GM19463 (cell line): ENCODE results near the gene BAHD1.

Experiments used
- ATAC-seq: cut with Tn5 transposase; IDR thresholded peaks from one replicate; pipeline ENCODE4 v1.9.1; 2021; ENCODE audit warnings: mild to moderate bottlenecking, moderate library complexity; ENCODE audit not compliant: unreplicated experiment

BAHD1 gene

GRCh38 chr15:40421246-40422157, 19.3 kb upstream of the BAHD1 start:
- ATAC-seq, result peak; percentile 77

- no peak for ATAC-seq
These were observed 16.2 kb upstream of the BAHD1 start for GRCh38 chr15:40424483-40425115.

- ATAC-seq, result no peak
These were observed 15.1 kb upstream of the BAHD1 start for GRCh38 chr15:40425681-40426080.

GRCh38 chr15:40427188-40427587, 13.6 kb upstream of the BAHD1 start:
- no peak for ATAC-seq

- no peak for ATAC-seq
These were observed 12.6 kb upstream of the BAHD1 start for GRCh38 chr15:40428185-40428584.

- no peak for ATAC-seq
These were observed 11.6 kb upstream of the BAHD1 start for GRCh38 chr15:40429068-40429710.

- ATAC-seq, result no peak
These were observed 10.4 kb upstream of the BAHD1 start for GRCh38 chr15:40430271-40430805.

GRCh38 chr15:40435023-40435709, 5.6 kb upstream of the BAHD1 start:
- no peak for ATAC-seq

GRCh38 chr15:40435710-40436089, 5.1 kb upstream of the BAHD1 start:
- ATAC-seq, result no peak

GRCh38 chr15:40436116-40436891, 4.4 kb upstream of the BAHD1 start:
- no peak for ATAC-seq

- no peak for ATAC-seq
These were observed 3.6 kb upstream of the BAHD1 start for GRCh38 chr15:40436892-40437751.

GRCh38 chr15:40437752-40438687, 2.7 kb upstream of the BAHD1 start:
- no peak for ATAC-seq

GRCh38 chr15:40438712-40439111, 2.0 kb upstream of the BAHD1 start:
- no peak for ATAC-seq

- ATAC-seq, result no peak
These were observed 1.2 kb upstream of the BAHD1 start for GRCh38 chr15:40439461-40439959.

GRCh38 chr15:40439960-40440742, 602 bp upstream of the BAHD1 start:
- ATAC-seq, result no peak

GRCh38 chr15:40441565-40442531, 1.1 kb downstream of the BAHD1 start:
- peak; percentile 8 for ATAC-seq
